Stimulated activated CD4-positive, alpha-beta T cell treated with anti-CD3 and anti-CD28 coated beads, Interleukin-1b, Interleukin-23, amount 100 ng/mL, for 48 hours (primary cell): ENCODE measurements around the gene MRPL50.
"Not testable (repeated sequence)": the region's sequence is repeated elsewhere in the genome, so short reads cannot be mapped to it uniquely, and the experiment has no call there.

ENCODE experiments used
- DNase-seq: peaks from one replicate; pipeline ENCODE4 v3.0.0-alpha.2; 2020

MRPL50 gene

DNA sequence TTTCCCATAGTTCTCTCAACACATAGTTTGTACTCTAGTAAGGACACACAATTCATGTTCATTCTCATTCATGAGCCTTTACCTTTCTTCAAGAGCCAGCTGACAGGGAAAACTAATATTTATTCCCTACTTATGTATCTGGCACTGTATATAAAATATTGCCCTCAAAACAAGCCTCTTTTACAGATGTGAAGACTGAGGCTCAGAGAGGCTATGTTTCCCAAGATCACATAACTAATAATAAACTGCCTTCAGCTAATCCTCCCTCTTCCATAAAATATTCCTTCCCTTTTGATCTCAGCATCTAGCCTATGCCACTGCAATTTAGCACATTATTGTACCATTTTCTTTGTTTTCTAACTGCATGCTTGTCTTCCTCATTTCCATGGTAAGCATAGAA, 19.0 kb upstream of the MRPL50 start:
- no peak for DNase-seq

DNA sequence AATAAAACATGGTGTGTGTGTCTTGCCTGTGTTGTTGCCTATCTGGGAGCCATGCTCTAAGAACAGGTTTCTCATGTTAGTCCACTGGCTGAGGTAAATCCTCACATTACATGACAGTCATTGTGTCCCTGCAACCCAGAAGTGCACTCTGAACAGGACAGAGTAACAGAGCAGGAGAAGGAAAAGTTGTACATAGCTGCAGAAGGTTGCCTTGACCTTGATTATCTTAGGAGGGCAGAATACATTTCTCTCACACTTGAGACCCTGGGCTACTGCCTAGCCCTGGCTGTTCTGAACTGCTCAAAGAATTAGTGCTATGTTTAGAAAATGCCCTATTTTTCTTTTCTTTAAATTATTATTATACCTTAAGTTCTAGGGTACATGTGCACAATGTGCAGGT, 17.2 kb upstream of the MRPL50 start:
- DNase-seq: no peak

DNA sequence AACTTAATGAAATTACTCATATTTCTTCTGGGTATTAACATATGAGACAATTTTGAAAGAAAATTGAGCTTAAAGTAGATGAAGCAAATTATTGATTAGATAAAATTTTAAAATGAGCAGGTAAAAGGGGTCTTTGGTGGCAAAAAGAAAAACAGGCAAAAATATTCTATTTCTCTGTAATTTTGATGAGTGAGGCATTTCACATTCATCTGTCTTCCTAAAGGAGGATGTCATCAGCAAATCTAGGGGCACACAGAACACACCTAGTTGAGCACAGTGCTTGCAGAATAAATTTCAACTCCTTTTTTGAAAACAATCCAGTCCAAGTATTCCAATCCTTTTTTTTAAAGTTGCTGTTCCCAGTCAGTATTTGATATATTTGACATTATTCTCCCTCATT, 16.4 kb upstream of the MRPL50 start:
- DNase-seq: no peak

DNA sequence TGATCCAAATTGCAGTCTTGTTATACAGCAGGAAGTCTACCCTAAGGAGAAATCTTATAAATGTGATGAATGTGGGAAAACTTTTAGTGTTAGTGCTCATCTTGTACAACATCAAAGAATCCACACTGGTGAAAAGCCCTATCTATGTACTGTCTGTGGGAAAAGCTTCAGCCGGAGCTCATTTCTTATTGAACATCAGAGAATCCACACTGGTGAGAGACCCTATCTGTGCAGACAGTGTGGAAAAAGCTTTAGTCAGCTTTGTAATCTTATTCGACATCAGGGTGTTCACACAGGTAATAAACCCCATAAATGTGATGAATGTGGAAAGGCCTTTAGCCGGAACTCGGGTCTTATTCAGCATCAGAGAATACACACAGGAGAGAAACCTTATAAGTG, 10.7 kb upstream of the MRPL50 start:
- no peak for DNase-seq

DNA sequence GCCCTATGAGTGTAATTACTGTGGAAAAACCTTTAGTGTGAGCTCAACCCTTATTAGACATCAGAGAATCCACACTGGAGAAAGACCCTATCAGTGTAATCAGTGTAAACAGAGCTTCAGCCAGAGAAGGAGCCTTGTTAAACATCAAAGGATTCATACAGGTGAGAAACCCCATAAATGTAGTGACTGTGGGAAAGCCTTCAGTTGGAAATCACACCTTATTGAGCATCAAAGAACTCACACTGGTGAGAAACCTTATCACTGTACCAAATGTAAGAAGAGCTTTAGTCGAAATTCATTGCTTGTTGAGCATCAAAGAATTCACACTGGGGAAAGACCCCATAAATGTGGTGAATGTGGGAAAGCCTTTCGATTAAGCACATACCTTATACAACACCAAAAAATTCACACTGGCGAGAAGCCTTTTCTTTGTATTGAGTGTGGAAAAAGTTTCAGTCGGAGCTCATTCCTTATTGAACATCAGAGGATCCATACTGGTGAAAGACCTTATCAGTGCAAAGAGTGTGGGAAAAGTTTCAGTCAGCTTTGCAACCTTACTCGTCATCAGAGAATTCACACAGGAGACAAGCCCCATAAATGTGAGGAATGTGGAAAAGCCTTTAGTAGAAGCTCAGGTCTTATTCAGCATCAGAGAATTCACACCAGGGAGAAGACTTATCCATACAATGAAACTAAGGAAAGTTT, 10.1 kb upstream of the MRPL50 start:
- DNase-seq: no peak

DNA sequence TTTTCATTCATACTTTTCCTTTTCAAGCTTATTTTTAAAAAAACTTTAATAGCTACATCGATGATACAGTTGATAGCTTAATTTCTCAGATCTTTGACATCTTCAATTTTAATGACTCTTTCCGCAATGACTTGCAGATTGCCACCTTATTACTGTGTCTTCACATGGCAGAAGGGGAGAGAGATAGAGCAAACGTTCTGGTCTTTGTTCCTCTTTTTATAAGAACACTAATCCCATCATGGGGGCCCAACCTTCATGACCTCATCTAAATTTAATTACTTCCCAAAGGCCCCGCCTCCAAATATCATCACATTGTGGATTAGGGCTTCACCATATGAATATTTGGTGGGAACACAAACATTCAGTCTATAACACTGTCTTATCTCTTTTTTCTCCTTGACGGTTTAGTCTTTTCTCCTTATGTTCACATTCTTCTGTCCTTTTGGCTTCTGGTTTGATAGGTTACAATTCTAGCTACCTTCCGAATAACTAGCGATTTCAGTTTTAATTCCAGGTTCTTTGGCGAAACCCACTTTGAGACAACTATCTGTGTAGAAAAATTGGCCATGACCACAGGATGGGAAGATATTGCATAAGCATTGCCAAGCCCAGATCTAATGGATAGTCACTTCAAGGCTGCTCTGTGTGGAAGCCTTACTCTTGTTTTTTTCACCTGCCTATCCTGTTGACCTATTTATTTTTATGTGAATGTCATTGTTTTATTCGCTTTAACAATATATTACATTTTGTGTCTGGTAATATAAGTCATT, 5.3 kb upstream of the MRPL50 start:
- no peak for DNase-seq

DNA sequence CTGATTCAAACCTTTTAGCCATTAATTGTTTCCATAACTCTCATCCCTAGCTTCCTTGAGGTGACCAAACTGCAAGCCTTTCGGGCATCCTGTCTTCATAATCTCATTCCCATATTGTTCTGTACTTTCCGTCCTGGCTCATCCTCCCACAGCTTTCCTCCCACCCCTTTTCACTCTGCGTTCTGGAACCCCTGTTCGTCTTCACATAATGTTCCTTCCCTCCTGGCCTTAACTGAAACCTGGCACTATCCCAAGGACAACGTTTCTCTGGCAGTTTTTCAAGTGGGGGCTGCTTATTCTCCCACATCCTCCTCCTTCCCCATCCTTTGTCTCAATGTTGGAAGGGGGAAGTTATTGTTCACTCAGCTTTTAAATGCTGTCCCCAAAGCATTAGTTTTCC, 1.7 kb upstream of the MRPL50 start:
- DNase-seq: no peak

DNA sequence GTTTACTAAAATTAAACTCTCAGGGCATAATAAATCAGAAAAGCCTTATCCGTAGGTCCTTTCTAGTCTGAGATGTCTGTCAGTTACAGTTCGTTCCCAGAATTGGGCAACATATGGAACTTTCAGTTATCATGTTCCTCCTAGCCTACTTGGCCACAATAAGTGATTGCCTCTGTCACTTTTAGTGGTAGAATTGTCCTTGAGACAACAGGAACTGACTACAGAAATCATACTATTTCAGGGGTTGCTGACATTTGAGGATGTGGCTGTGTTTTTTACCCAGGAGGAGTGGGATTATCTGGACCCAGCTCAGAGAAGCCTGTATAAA, 1.2 kb upstream of the MRPL50 start:
- no peak for DNase-seq

DNA sequence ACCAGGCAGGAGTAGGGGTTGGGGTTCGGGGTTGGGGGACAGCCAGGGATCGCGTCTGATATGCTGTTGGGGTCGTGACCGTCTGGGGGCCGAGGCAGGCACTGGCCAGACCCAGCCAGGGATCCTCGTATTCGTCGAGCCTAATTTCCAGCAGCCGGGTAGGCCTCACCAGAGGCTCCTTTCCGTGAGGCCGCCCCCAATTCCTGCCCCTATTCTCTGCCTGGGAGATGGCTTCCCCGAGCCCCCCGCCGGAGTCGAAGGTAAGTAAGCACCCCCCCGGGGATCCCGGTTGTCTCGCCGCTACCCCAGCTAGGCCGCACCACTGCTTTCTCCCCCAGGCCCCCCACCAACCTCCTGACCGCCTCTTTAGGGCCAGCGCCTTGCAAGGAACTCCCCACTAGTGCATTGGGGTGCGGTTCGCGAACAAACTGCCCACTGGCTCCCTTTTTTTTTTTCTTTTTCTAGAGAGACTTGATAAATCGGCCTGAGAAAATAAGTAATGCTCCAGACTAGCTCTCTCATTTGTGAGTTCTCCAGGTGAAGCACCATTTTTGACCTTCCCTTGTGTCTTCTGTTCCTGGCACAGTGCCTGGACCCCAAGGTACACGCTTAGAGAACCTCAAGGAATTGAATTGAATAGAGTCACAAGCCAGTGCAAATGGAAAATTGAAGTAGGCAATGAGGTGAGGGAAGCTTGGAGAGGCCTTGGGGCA, 668 bp upstream of the MRPL50 start:
- no peak for DNase-seq

DNA sequence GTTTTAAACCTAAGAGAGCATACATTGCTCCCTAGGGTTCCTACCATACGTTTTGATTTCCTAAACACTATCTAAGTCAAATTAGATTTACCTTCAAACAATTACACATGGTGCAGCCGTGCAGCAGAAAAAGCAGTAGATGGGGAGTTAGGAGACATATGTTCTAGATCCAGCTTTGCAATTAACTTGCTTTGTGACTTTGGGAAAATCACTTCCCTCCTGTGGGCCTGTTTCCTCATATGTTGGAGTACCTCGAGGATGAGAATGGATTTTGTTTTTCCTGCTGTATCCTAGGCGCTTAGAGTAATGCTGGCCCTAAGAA, 711 bp downstream of the MRPL50 start:
- DNase-seq: no peak

DNA sequence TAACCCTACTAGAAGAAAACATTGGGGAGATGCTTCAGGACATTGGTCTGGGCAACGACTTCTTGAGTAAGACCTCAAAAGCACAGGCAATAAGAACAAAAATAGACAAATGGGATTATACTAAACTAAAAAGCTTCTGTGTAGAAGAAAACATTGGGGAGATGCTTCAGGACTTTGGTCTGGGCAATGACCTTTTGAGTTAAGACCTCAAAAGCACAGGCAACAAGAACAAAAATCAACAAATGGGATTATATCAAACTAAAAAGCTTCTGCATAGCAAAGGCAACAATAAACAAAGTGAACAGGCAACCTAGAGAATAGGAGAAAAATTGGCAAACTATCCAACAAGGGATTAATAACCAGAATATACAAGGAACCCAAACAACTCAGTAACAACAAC, 3.7 kb downstream of the MRPL50 start:
- no peak for DNase-seq

DNA sequence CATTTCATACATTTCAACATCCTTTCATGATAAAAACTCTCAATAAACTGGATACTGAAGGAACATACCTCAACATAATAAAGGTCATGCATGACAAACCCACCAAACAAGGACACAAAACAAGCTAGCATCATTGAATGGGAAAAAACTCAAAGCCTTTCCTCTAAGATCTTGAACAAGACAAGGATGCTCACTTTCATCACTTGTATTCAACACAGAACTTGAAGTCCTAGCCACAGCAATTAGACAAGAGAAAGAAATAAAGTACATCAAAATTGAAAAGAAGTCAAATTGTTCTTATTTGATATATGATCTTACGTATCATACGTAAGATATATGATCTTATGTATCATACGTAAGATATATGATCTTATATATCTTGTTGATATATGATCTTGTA, 5.3 kb downstream of the MRPL50 start:
- DNase-seq: no peak

DNA sequence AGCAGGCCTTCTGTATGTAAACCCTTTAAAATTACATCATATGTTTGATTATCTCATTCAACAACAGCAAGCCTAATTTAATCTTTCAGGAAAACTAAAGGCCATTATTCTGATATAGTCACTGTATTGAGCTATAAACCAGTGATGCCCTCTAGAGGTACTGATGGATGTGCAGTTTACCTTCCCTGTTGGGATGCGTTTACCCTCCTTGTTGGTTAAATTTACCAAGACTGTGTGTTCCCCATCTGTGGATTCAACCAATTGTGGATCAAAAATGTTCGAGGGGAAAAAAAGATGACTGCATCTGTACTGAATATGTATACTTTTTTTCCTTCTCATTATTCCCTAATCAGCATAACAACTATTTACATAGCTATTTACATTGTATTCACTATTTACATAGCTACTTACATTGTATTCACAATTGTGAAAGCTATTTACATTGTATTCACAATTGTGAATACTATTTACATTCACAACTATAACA, 9.9 kb downstream of the MRPL50 start:
- no peak for DNase-seq

DNA sequence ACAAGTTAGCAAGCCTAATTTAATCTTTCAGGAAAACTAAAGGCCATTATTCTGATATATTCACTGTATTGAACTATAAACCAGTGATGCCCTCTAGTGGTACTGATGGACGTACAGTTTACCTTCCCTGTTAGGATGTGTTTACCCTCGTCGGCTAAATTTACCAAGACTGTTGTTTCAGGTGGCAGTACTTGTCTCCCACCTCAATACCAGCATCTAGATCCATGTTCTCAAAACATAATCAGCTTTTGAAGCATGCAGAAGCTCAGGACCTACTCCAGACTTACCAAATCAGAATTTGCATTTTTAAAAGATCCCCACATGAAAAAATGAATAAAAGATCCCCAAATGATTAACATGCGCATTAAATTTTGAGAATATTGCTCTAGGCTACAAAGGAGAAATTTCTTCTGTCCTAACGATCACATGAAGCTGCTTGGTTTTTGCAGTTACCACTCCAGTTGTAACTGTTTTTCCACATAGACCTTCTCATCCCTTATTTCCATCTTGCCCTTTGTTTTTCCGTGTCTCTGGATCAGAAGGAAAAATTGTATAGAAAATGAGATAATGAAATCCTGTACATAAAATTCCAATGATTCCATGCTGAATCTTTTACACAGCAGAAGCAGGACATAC, 10.4 kb downstream of the MRPL50 start:
- DNase-seq: no peak

DNA sequence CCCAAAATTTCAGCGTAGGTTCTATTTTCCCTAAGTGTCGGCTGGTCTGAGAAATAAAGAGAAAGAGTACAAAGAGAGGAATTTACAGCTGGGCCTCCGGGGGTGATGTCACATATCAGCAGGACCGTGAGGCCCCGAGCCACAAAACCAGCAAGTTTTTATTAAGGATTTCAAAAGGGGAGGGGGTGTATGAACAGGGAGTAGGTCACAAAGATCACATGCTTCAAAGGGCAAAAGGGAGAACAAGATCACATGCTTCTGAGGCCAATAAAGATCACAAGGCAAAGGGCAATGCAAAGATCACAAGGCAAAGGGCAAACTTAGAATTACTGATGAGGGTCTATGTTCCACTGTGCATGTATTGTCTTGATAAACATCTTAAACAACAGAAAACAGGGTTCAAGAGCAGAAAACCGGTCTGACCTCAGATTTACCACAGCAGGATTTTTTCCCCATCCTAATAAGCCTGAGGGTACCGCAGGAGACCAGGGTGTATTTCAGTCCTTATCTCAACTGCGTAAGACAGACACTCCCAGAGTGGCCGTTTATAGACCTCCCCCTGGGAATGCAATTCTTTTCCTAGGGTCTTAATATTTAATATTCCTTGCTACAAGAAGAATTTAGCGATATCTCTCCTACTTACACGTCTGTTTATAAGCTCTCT, 13.4 kb downstream of the MRPL50 start, which contains the start of gene BAAT:
Gene BAAT, minus strand, starts transcription at position 134 of the 664 bp plus-strand sequence. CDS start 13,602 bp downstream, outside the sequence.
- DNase-seq: not testable (repeated sequence)

DNA sequence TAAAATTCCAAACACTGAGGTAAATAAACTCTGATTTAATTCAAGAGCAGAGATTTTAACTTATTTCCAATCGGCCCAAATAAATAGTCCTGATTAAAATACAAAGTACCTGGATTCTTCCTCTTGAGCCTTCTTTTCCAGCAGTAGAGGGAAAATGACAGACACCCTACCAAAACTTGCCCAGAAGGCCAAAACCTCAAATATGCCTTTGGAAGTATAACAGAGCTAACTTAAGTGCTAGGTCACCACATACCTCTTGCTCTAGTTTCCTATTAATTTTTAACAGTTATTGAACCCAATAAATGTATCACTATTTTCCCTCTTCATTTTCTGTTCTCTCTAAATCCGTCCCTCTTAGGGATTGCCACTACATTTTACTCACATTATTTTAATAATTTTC, 15.1 kb downstream of the MRPL50 start:
- no peak for DNase-seq

DNA sequence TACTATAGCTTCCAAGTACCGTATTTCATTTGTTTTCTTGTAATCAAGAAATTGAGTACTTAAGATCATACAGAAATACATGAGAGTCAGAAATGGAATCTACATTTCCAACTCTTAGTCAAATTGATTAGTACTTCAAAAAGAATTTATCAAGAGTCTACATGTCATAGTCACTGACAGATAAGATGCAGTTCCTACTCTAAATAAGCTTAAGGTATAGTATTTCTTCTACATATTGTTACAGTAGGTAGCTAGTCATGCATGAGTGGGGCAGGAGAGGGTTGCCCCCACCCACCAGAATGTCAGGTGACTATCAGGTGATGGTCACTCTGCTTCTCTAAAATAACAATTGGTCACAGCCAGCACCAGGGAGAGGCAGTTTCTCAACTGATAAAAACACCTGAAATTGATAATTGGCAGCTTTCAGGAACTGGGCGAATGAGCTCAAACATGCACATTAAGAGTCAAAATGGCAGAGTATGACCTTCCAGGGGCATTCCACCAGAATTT, 16.5 kb downstream of the MRPL50 start:
- no peak for DNase-seq

DNA sequence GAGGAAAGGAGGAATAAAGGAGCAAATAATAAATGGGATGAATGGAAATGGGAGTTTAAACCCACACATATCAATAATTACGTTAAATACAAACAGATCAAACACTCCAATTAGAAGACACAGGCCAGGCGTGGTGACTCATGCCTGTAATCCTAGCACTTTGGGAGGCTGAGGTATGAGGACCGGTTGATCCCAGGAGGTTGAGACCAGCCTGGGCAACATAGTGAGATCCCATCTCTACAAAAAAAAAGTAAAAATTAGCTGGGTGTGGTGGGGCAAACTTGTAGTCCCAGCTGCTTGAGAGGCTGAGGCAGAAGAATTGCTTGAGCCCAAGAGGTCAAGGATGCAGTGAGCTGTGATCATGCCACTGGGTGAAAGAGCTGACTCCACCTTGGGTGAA, 17.3 kb downstream of the MRPL50 start:
- DNase-seq: no peak

DNA sequence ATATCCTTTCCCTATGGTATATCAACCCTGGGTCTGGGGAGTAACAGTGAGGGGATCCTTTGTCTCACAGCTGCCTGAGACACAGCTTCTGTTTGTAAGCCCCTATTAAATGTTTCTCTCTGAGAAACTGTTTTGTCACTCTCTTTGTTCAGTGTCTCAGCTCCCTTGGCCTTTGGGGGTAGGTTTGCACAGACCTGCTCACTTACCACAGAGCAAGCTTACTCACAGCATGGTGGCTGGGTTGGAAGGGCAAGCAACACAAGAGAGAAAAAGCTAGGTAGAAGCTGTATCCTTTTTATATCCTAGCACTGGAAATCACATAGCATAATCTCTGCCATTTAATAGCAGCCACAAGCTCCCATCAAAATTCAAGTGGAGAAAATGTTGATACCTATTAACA, 18.1 kb downstream of the MRPL50 start:
- no peak for DNase-seq

DNA sequence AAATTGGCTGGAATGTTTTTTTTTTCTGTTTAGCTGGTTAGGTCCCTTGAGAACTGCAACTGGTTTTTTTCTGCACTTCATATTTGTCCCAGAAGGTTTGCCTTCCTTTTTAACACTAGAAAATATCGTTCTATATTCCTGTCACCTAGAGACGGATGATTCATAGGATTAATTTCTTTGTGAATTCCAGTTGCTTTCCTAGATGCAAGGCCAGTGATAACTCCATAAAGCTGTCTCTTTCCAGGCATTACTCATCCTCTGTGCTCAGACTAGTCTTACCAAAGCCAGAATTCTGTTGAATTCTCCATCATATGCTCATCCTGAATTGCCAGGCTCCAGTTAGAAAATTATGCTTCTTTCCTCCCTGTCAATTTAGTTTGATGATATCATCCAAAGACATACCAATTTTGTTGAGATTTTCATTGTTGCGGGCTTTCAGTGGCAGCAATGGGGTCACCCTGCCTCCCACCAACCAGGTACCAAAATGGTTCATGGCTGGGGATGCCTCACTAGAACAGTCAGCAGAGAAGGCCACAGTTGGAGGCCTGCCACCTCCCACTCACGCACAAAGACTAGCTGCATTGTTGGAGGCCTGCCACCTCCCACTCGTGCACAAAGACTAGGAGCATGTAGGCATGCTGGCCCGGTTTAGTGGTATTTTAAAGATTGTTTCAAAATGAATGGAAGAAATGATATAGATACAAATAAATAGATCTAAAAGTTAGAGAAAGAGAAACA, 22.1 kb downstream of the MRPL50 start:
- no peak for DNase-seq

DNA sequence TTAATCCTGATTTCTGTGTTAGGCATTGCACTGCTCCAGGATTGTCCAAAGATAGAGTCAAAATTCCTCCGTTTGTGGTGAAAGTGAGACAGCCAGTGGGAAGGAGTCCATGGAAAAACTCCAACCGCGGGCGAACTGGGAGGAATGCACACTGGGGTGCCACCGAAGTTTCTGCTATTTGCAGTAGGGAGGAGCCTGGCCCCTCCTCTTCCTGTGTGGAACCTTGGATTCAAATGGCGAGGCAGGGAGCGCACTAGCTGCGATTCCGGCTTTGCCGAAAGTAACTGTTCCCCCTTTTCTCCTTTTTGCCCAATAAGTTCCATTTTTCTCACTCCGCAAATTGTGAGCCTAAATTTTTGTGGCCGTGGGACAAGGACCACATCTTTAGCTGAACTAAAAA, 22.9 kb downstream of the MRPL50 start:
- no peak for DNase-seq
